A673 (cell line): ENCODE results near the gene COL4A6. TPM values are rescaled to one million over a fixed set of nuclear protein-coding genes. Genes with fewer than 3 reads are reported as not detected.

Experiments
- BruUV-seq: library from RNA; stranded (reverse); fragments of 400-500 nt; replicated peaks from 2 replicates; lab custom pipeline; 2021; lab: Mats Ljungman, UMichigan
- CTCF ChIA-PET: fragments of 300-600 bp; sonication (Branson Sonifier 250); formaldehyde crosslinking; loops from one replicate; lab custom pipeline; 2022; ENCODE audit warnings: antibody characterized with exemption; lab: Charles Lee
- POLR2A ChIA-PET: fragments of 300-600 bp; sonication (Branson Sonifier 250); formaldehyde crosslinking; loops from one replicate; lab custom pipeline; 2022; ENCODE audit warnings: antibody characterized with exemption; ENCODE audit not compliant: low non-redundant PET; lab: Charles Lee
- DNase-seq: peaks from one replicate; pipeline ENCODE4 v3.0.0-alpha.2; 2015; ENCODE audit warnings: low spot score
- H3K27ac ChIP-seq: fragments of 200-600 bp; sonication (generic); 2 replicates; pipeline ENCODE4 v1.5.1; 2016; ENCODE audit warnings: mixed run types, low read depth, mild to moderate bottlenecking, mixed read lengths, antibody characterized with exemption, low read length; ENCODE audit not compliant: poor library complexity, severe bottlenecking
- H3K27me3 ChIP-seq: fragments of 200-600 bp; sonication (generic); replicated peaks from 2 replicates; pipeline ENCODE4 v1.6.1; 2017; ENCODE audit warnings: mixed run types, low read depth, mild to moderate bottlenecking, mixed read lengths, antibody characterized with exemption, low read length; ENCODE audit not compliant: insufficient read depth, poor library complexity
- H3K36me3 ChIP-seq: fragments of 200-600 bp; sonication (generic); 2 replicates; pipeline ENCODE4 v1.6.1; 2016; ENCODE audit warnings: mixed run types, mild to moderate bottlenecking, mixed read lengths, antibody characterized with exemption, low read length; ENCODE audit not compliant: insufficient read depth, poor library complexity, severe bottlenecking
- H3K4me1 ChIP-seq: fragments of 200-600 bp; sonication (generic); 2 replicates; pipeline ENCODE4 v1.6.1; 2017; ENCODE audit warnings: mixed run types, mild to moderate bottlenecking, mixed read lengths, antibody characterized with exemption, low read length; ENCODE audit not compliant: insufficient read depth, poor library complexity, severe bottlenecking
- H3K4me3 ChIP-seq: fragments of 200-600 bp; sonication (generic); 2 replicates; pipeline ENCODE4 v1.5.1; 2016; ENCODE audit warnings: low read depth, mixed run types, mild to moderate bottlenecking, mixed read lengths, low read length; ENCODE audit not compliant: poor library complexity, severe bottlenecking
- H3K9me3 ChIP-seq: fragments of 200-600 bp; sonication (generic); 2 replicates; pipeline ENCODE4 v1.6.1; 2016; ENCODE audit warnings: mixed run types, low read depth, mild to moderate bottlenecking, mixed read lengths, antibody characterized with exemption, low read length; ENCODE audit not compliant: poor library complexity, severe bottlenecking
- CTCF ChIP-seq: fragments of 300-800, 200-600 bp; sonication (generic); conservative IDR thresholded peaks from 2 replicates; pipeline ENCODE4 v1.5.1; 2017; ENCODE audit warnings: low read depth, mild to moderate bottlenecking, antibody characterized with exemption, low read length, moderate library complexity, mixed read lengths
- EZH2 ChIP-seq: fragments of 200-600 bp; sonication (generic); IDR thresholded peaks from 2 replicates; pipeline ENCODE4 v1.6.1; 2017; ENCODE audit warnings: borderline replicate concordance, low read depth, mild to moderate bottlenecking, mixed read lengths, antibody characterized with exemption, low read length; ENCODE audit not compliant: poor library complexity, severe bottlenecking
- intact Hi-C: fragments of 100-400 bp; cut with micrococcal nuclease; formaldehyde crosslinking; loops from one replicate; pipeline ENCODE4 v1.10.0; 2022; ENCODE audit not compliant: unreplicated experiment
- total RNA-seq: library from RNA; stranded (reverse); gene quantifications from 2 replicates; pipeline ENCODE4 v1.2.3, GENCODE V29; 2021

The COL4A6 gene
- total RNA-seq, 1 experiment from 2014 or later: not detected

GRCh38 chrX:108323751-108324150 is 114.5 kb downstream of the COL4A6 start:
- Histone ChIP-seq H3K27ac (no peak overlapping the region), H3K4me1 (no peaks in the 10 kb centered on the region), H3K27me3 (peaks cover 45% of the 10 kb centered on the region), H3K9me3 (no peaks in the 10 kb centered on the region), H3K4me3 (no peak overlapping the region), H3K36me3 (no peaks in the 10 kb centered on the region)
- POLR2A ChIA-PET: no interaction called here
- intact Hi-C loops: no loop called here
- CTCF ChIA-PET: no interaction called here
- no TSS peak for BruUV-seq
- TF ChIP-seq EZH2: no peak
- no peak for TF ChIP-seq CTCF
- DNase-seq: no peak

- CTCF ChIA-PET: no interaction called here
Observed at GRCh38 chrX:108322234-108322633, 116.0 kb downstream of the COL4A6 start.

GRCh38 chrX:108316456-108316855 is 121.8 kb downstream of the COL4A6 start:
- TF ChIP-seq EZH2 (no peak), CTCF (no peak)
- intact Hi-C loops: no loop called here
- Histone ChIP-seq H3K4me3 (no peak overlapping the region), H3K27ac (no peak overlapping the region), H3K9me3 (no peaks in the 10 kb centered on the region), H3K4me1 (no peaks in the 10 kb centered on the region), H3K36me3 (no peaks in the 10 kb centered on the region), H3K27me3 (peaks cover under 1% of the 10 kb centered on the region)
- no TSS peak for BruUV-seq
- DNase-seq: no peak
- ChIA-PET POLR2A (no interaction called here), CTCF (no interaction called here)

More at GRCh38 chrX:108322234-108322633, 116.0 kb downstream of the COL4A6 start:
- Histone ChIP-seq H3K36me3 (no peaks in the 10 kb centered on the region), H3K9me3 (no peaks in the 10 kb centered on the region), H3K4me1 (no peaks in the 10 kb centered on the region), H3K27ac (no peak overlapping the region), H3K4me3 (no peak overlapping the region), H3K27me3 (peaks cover 34% of the 10 kb centered on the region)
- POLR2A ChIA-PET: no interaction called here
- no peak for DNase-seq
- intact Hi-C loops: no loop called here
- BruUV-seq: no TSS peak
- no peak for TF ChIP-seq CTCF
- no peak for TF ChIP-seq EZH2
